ENCODE results near the gene STX18.

The STX18 gene

GRCh38 chr4:4386296-4386735, 155.5 kb downstream of the STX18 start:
- DNase-seq (ENCODE audit: low read depth in 2 of 2, low spot score in 1 of 2): no peak

GRCh38 chr4:4385729-4386295, 156.0 kb downstream of the STX18 start:
- DNase-seq (ENCODE audit: low read depth in 2 of 2, low spot score in 1 of 2): no peak

GRCh38 chr4:4384837-4385236, 157.0 kb downstream of the STX18 start:
- DNase-seq (ENCODE audit: low read depth in 2 of 2, low spot score in 1 of 2): no peak

GRCh38 chr4:4383085-4383484, 158.8 kb downstream of the STX18 start:
- no peak for DNase-seq (ENCODE audit: low read depth in 2 of 2, low spot score in 1 of 2)

GRCh38 chr4:4379540-4380087, 162.2 kb downstream of the STX18 start:
- no peak for DNase-seq (ENCODE audit: low read depth in 2 of 2, low spot score in 1 of 2)

GRCh38 chr4:4377732-4378460, 164.0 kb downstream of the STX18 start:
- DNase-seq (ENCODE audit: low read depth in 2 of 2, low spot score in 1 of 2): no peak

GRCh38 chr4:4377191-4377590, 164.7 kb downstream of the STX18 start:
- DNase-seq (ENCODE audit: low read depth in 2 of 2, low spot score in 1 of 2): no peak

GRCh38 chr4:4376074-4376473, 165.8 kb downstream of the STX18 start:
- DNase-seq (ENCODE audit: low read depth in 2 of 2, low spot score in 1 of 2): no peak

GRCh38 chr4:4374388-4375098, 167.3 kb downstream of the STX18 start:
- DNase-seq (ENCODE audit: low read depth in 2 of 2, low spot score in 1 of 2): no peak
